Measurements from ENCODE around the gene MBD1. TPM values are rescaled to one million over a fixed set of nuclear protein-coding genes. Genes with fewer than 3 reads are reported as not detected.

Gene MBD1
- total and polyA plus RNA-seq, 2 donors: 39.9 to 57.0 TPM

- Histone ChIP-seq H3K4me1 (ENCODE audit: insufficient read depth) (peaks cover 2% of the 10 kb centered on the region), H3K36me3 (ENCODE audit: insufficient read depth) (no peaks in the 10 kb centered on the region), H3K4me3 (ENCODE audit: low read depth, low read length) (no peak overlapping the region), H3K27ac (ENCODE audit: low read depth) (no peak overlapping the region)
- DNase-seq (ENCODE audit: extremely low spot score): no peak
- WGBS: 97% methylated on average over 24 of the region's 24 CpGs
Observed at GRCh38 chr18:50285631-50286321, 4.5 kb upstream of the MBD1 start.

GRCh38 chr18:50285071-50285470, 3.7 kb upstream of the MBD1 start:
- Histone ChIP-seq H3K27ac (ENCODE audit: low read depth) (no peak overlapping the region), H3K36me3 (ENCODE audit: insufficient read depth) (no peaks in the 10 kb centered on the region), H3K4me1 (ENCODE audit: insufficient read depth) (peaks cover 4% of the 10 kb centered on the region), H3K4me3 (ENCODE audit: low read depth, low read length) (no peak overlapping the region)
- WGBS: 92% methylated on average over 13 of the region's 13 CpGs
- no peak for DNase-seq (ENCODE audit: extremely low spot score)

- no peak for DNase-seq (ENCODE audit: extremely low spot score)
- Histone ChIP-seq H3K4me1 (ENCODE audit: insufficient read depth) (peaks cover 4% of the 10 kb centered on the region), H3K36me3 (ENCODE audit: insufficient read depth) (no peaks in the 10 kb centered on the region), H3K4me3 (ENCODE audit: low read depth, low read length) (no peak overlapping the region), H3K27ac (ENCODE audit: low read depth) (no peak overlapping the region)
- WGBS: 93% methylated on average over 15 of the region's 15 CpGs
Observed at GRCh38 chr18:50284255-50284885, 3.0 kb upstream of the MBD1 start.

GRCh38 chr18:50283469-50284209, 2.3 kb upstream of the MBD1 start:
- H3K36me3 ChIP-seq (ENCODE audit: insufficient read depth): no peaks in the 10 kb centered on the region
- H3K4me3 ChIP-seq (ENCODE audit: low read depth, low read length): no peak overlapping the region
- DNase-seq (ENCODE audit: extremely low spot score): no peak
- peaks cover 4% of the 10 kb centered on the region for H3K4me1 ChIP-seq (ENCODE audit: insufficient read depth)
- no peak overlapping the region for H3K27ac ChIP-seq (ENCODE audit: low read depth)
- 93% methylated on average over 29 of the region's 29 CpGs for WGBS

GRCh38 chr18:50282521-50283335, 1.4 kb upstream of the MBD1 start:
- WGBS: 93% methylated on average over 42 of the region's 42 CpGs

GRCh38 chr18:50281972-50282520, 723 bp upstream of the MBD1 start:
- H3K27ac ChIP-seq (ENCODE audit: low read depth): peak overlapping the region; percentile 89
- WGBS: 36% methylated on average over 35 of the region's 35 CpGs
- H3K36me3 ChIP-seq (ENCODE audit: insufficient read depth): no peaks in the 10 kb centered on the region
- H3K4me1 ChIP-seq (ENCODE audit: insufficient read depth): peaks cover 4% of the 10 kb centered on the region
- H3K4me3 ChIP-seq (ENCODE audit: low read depth, low read length): peak overlapping the region; percentile 63
- no peak for DNase-seq (ENCODE audit: extremely low spot score)

More at GRCh38 chr18:50282521-50283335, 1.4 kb upstream of the MBD1 start:
- Histone ChIP-seq H3K27ac (ENCODE audit: low read depth) (no peak overlapping the region), H3K36me3 (ENCODE audit: insufficient read depth) (no peaks in the 10 kb centered on the region), H3K4me1 (ENCODE audit: insufficient read depth) (peaks cover 4% of the 10 kb centered on the region), H3K4me3 (ENCODE audit: low read depth, low read length) (no peak overlapping the region)
- DNase-seq (ENCODE audit: extremely low spot score): no peak

- H3K4me3 ChIP-seq (ENCODE audit: low read depth, low read length): peak overlapping the region; percentile 63
- H3K36me3 ChIP-seq (ENCODE audit: insufficient read depth): peaks cover 3% of the 10 kb centered on the region
- 2% methylated on average over 16 of the region's 16 CpGs for WGBS
- peaks cover 4% of the 10 kb centered on the region for H3K4me1 ChIP-seq (ENCODE audit: insufficient read depth)
- no peak for DNase-seq (ENCODE audit: extremely low spot score)
- peak overlapping the region; percentile 71 for H3K27ac ChIP-seq (ENCODE audit: low read depth)
Observed at GRCh38 chr18:50280707-50281294, 522 bp downstream of the MBD1 start.

- Histone ChIP-seq H3K4me3 (ENCODE audit: low read depth, low read length) (no peak overlapping the region), H3K36me3 (ENCODE audit: insufficient read depth) (peaks cover 5% of the 10 kb centered on the region), H3K4me1 (ENCODE audit: insufficient read depth) (peaks cover 4% of the 10 kb centered on the region), H3K27ac (ENCODE audit: low read depth) (no peak overlapping the region)
- 95% methylated on average over 7 of the region's 7 CpGs for WGBS
- DNase-seq (ENCODE audit: extremely low spot score): no peak
Observed at GRCh38 chr18:50279752-50280151, 1.6 kb downstream of the MBD1 start.

GRCh38 chr18:50277942-50278341, 3.4 kb downstream of the MBD1 start:
- 83% methylated on average over 6 of the region's 6 CpGs for WGBS
- H3K4me3 ChIP-seq (ENCODE audit: low read depth, low read length): no peak overlapping the region
- no peak overlapping the region for H3K27ac ChIP-seq (ENCODE audit: low read depth)
- no peak for DNase-seq (ENCODE audit: extremely low spot score)
- H3K36me3 ChIP-seq (ENCODE audit: insufficient read depth): peaks cover 5% of the 10 kb centered on the region
- H3K4me1 ChIP-seq (ENCODE audit: insufficient read depth): peaks cover 4% of the 10 kb centered on the region

GRCh38 chr18:50276452-50276851, 4.9 kb downstream of the MBD1 start:
- Histone ChIP-seq H3K4me1 (ENCODE audit: insufficient read depth) (peaks cover 2% of the 10 kb centered on the region), H3K27ac (ENCODE audit: low read depth) (no peak overlapping the region), H3K4me3 (ENCODE audit: low read depth, low read length) (no peak overlapping the region), H3K36me3 (ENCODE audit: insufficient read depth) (peaks cover 8% of the 10 kb centered on the region)
- WGBS: 93% methylated on average over 4 of the region's 4 CpGs
- no peak for DNase-seq (ENCODE audit: extremely low spot score)

- H3K36me3 ChIP-seq (ENCODE audit: insufficient read depth): peaks cover 8% of the 10 kb centered on the region
- H3K4me3 ChIP-seq (ENCODE audit: low read depth, low read length): no peak overlapping the region
- WGBS: 95% methylated on average over 19 of the region's 19 CpGs
- H3K4me1 ChIP-seq (ENCODE audit: insufficient read depth): peaks cover 2% of the 10 kb centered on the region
- no peak overlapping the region for H3K27ac ChIP-seq (ENCODE audit: low read depth)
- DNase-seq (ENCODE audit: extremely low spot score): no peak
Observed at GRCh38 chr18:50275503-50276036, 5.8 kb downstream of the MBD1 start.

GRCh38 chr18:50274941-50275340, 6.4 kb downstream of the MBD1 start:
- DNase-seq (ENCODE audit: extremely low spot score): no peak
- 96% methylated on average over 10 of the region's 10 CpGs for WGBS
- Histone ChIP-seq H3K36me3 (ENCODE audit: insufficient read depth) (peaks cover 8% of the 10 kb centered on the region), H3K4me1 (ENCODE audit: insufficient read depth) (no peaks in the 10 kb centered on the region), H3K27ac (ENCODE audit: low read depth) (no peak overlapping the region), H3K4me3 (ENCODE audit: low read depth, low read length) (no peak overlapping the region)

Measured in urinary bladder (tissue), 4 donors.